ENCODE data around the gene UBASH3A.

UBASH3A gene

GRCh38 chr21:42471716-42472330 is 68.1 kb downstream of the UBASH3A start:
- no peak for DNase-seq (ENCODE audit: low spot score)
- no peak for TF ChIP-seq CTCF (IDR thresholded peaks at IDR 0.05; ENCODE audit: extremely low read depth, missing control alignments)

- no peak for DNase-seq (ENCODE audit: low spot score)
- no peak for TF ChIP-seq CTCF (IDR thresholded peaks at IDR 0.05; ENCODE audit: extremely low read depth, missing control alignments)
Measured at GRCh38 chr21:42472521-42472920, 68.8 kb downstream of the UBASH3A start.

GRCh38 chr21:42473498-42474042 is 69.9 kb downstream of the UBASH3A start:
- DNase-seq (ENCODE audit: low spot score) = no peak
- TF ChIP-seq CTCF (IDR thresholded peaks at IDR 0.05; ENCODE audit: extremely low read depth, missing control alignments) = no peak

- TF ChIP-seq CTCF (IDR thresholded peaks at IDR 0.05; ENCODE audit: extremely low read depth, missing control alignments) = no peak
- peak; percentile 48 for DNase-seq (ENCODE audit: low spot score)
Measured at GRCh38 chr21:42474043-42474831, 70.5 kb downstream of the UBASH3A start.

- TF ChIP-seq CTCF (IDR thresholded peaks at IDR 0.05; ENCODE audit: extremely low read depth, missing control alignments) = no peak
- no peak for DNase-seq (ENCODE audit: low spot score)
Measured at GRCh38 chr21:42475036-42475435, 71.3 kb downstream of the UBASH3A start.

- no peak for DNase-seq (ENCODE audit: low spot score)
- no peak for TF ChIP-seq CTCF (IDR thresholded peaks at IDR 0.05; ENCODE audit: extremely low read depth, missing control alignments)
Measured at GRCh38 chr21:42475526-42476387, 72.1 kb downstream of the UBASH3A start.
